H9 (cell line): ENCODE results near the gene SLC24A3. TPM values are rescaled to one million over a fixed set of nuclear protein-coding genes. Genes with fewer than 3 reads are reported as not detected.

ENCODE experiments used
- DNase-seq: peaks from one replicate; pipeline ENCODE4 v3.0.0-alpha.2; 2017
- H2AFZ ChIP-seq: one replicate; pipeline ENCODE4 v1.6.1; 2013; ENCODE audit warnings: mild to moderate bottlenecking, low read length, control low read depth, moderate library complexity
- H2AK5ac ChIP-seq: 2 replicates; pipeline ENCODE4 v1.6.1; 2013; ENCODE audit warnings: low read length, control low read depth, mixed read lengths; ENCODE audit not compliant: insufficient read length
- H2BK120ac ChIP-seq: one replicate; pipeline ENCODE4 v1.6.1; 2013; ENCODE audit warnings: low read depth, mild to moderate bottlenecking, low read length, control low read depth, inconsistent platforms; ENCODE audit not compliant: poor library complexity, severe bottlenecking
- H2BK12ac ChIP-seq: 2 replicates; pipeline ENCODE4 v1.6.1; 2013; ENCODE audit warnings: low read length, control low read depth, mixed read lengths, low read depth; ENCODE audit not compliant: insufficient read length
- H2BK15ac ChIP-seq: 2 replicates; pipeline ENCODE4 v1.6.1; 2013; ENCODE audit warnings: low read depth, low read length, control low read depth
- H2BK20ac ChIP-seq: one replicate; pipeline ENCODE4 v1.6.1; 2013; ENCODE audit warnings: low read depth, mild to moderate bottlenecking, low read length, control low read depth, inconsistent platforms; ENCODE audit not compliant: poor library complexity, severe bottlenecking
- H2BK5ac ChIP-seq: 2 replicates; pipeline ENCODE4 v1.6.1; 2013; ENCODE audit warnings: low read length, control low read depth, mixed read lengths; ENCODE audit not compliant: insufficient read length
- H3K14ac ChIP-seq: 2 replicates; pipeline ENCODE4 v1.6.1; 2013; ENCODE audit warnings: low read length, control low read depth; ENCODE audit not compliant: insufficient read depth
- H3K18ac ChIP-seq: 2 replicates; pipeline ENCODE4 v1.6.1; 2013; ENCODE audit warnings: low read depth, mild to moderate bottlenecking, mixed read lengths, low read length, control low read depth; ENCODE audit not compliant: insufficient read length
- H3K23ac ChIP-seq: 2 replicates; pipeline ENCODE4 v1.6.1; 2013; ENCODE audit warnings: low read length, control low read depth, mixed read lengths, low read depth; ENCODE audit not compliant: insufficient read length
- H3K23me2 ChIP-seq: 2 replicates; pipeline ENCODE4 v1.6.1; 2013; ENCODE audit warnings: low read depth, mild to moderate bottlenecking, mixed read lengths, low read length, control low read depth; ENCODE audit not compliant: insufficient read length, poor library complexity, severe bottlenecking
- H3K27ac ChIP-seq: 2 replicates; pipeline ENCODE4 v1.5.1; 2013; ENCODE audit warnings: low read length, control low read depth, mixed read lengths, low read depth; ENCODE audit not compliant: insufficient read length
- H3K27me3 ChIP-seq: 2 replicates; pipeline ENCODE4 v1.6.1; 2013; ENCODE audit warnings: low read length, control low read depth, inconsistent platforms; ENCODE audit not compliant: insufficient read depth
- H3K4ac ChIP-seq: 2 replicates; pipeline ENCODE4 v1.6.1; 2013; ENCODE audit warnings: low read depth, mild to moderate bottlenecking, control low read depth, inconsistent platforms, low read length, moderate library complexity
- H3K4me1 ChIP-seq: 2 replicates; pipeline ENCODE4 v1.6.1; 2013; ENCODE audit warnings: low read length, control low read depth, inconsistent platforms; ENCODE audit not compliant: insufficient read depth
- H3K4me2 ChIP-seq: 2 replicates; pipeline ENCODE4 v1.6.1; 2013; ENCODE audit warnings: low read length, control low read depth, mixed read lengths; ENCODE audit not compliant: insufficient read length, insufficient read depth
- H3K56ac ChIP-seq: 2 replicates; pipeline ENCODE4 v1.6.1; 2013; ENCODE audit warnings: low read depth, mild to moderate bottlenecking, mixed read lengths, low read length, control low read depth; ENCODE audit not compliant: insufficient read length
- H3K79me1 ChIP-seq: 2 replicates; pipeline ENCODE4 v1.6.1; 2013; ENCODE audit warnings: low read depth, mild to moderate bottlenecking, moderate library complexity, low read length, control low read depth, inconsistent platforms; ENCODE audit not compliant: insufficient read depth, poor library complexity, severe bottlenecking
- H3K79me2 ChIP-seq: 2 replicates; pipeline ENCODE4 v1.6.1; 2013; ENCODE audit warnings: low read length, control low read depth, inconsistent platforms; ENCODE audit not compliant: insufficient read depth
- H3K9ac ChIP-seq: 2 replicates; pipeline ENCODE4 v1.6.1; 2013; ENCODE audit warnings: low read length, control low read depth, mixed read lengths; ENCODE audit not compliant: insufficient read length; ENCODE audit errors: extremely low read depth
- H3K9me3 ChIP-seq: one replicate; pipeline ENCODE4 v1.6.1; 2013; ENCODE audit warnings: low read depth, low read length, inconsistent platforms; ENCODE audit not compliant: control insufficient read depth
- H3T11ph ChIP-seq: one replicate; pipeline ENCODE4 v1.6.1; 2013; ENCODE audit warnings: mild to moderate bottlenecking, low read length, control low read depth, inconsistent platforms
- H4K20me1 ChIP-seq: one replicate; pipeline ENCODE4 v1.6.1; 2013; ENCODE audit not compliant: control insufficient read depth, insufficient read length, insufficient read depth
- H4K5ac ChIP-seq: 2 replicates; pipeline ENCODE4 v1.6.1; 2013; ENCODE audit warnings: low read depth, mild to moderate bottlenecking, mixed read lengths, low read length, control low read depth; ENCODE audit not compliant: insufficient read length
- H4K8ac ChIP-seq: replicated peaks from 2 replicates; pipeline ENCODE4 v1.6.1; 2013; ENCODE audit warnings: low read length, control low read depth, mixed read lengths, low read depth; ENCODE audit not compliant: insufficient read length
- H4K91ac ChIP-seq: 2 replicates; pipeline ENCODE4 v1.6.1; 2013; ENCODE audit warnings: low read depth, mild to moderate bottlenecking, moderate library complexity, mixed read lengths, low read length, control low read depth; ENCODE audit not compliant: insufficient read length
- H3K27ac Mint-ChIP-seq, 3 experiments: 2 replicates in 2 of 3; 3 replicates in 1 of 3; pipeline ENCODE4 v1.8.0; 2020 to 2021; ENCODE audit warnings: mixed read lengths in 3 of 3, mild to moderate bottlenecking in 1 of 3, moderate library complexity in 1 of 3
- H3K27me3 Mint-ChIP-seq: 2 replicates; pipeline ENCODE4 v1.8.0; 2021; ENCODE audit warnings: low read depth, mild to moderate bottlenecking, moderate library complexity, mixed read lengths
- H3K36me3 Mint-ChIP-seq, 3 experiments: 2 replicates in 2 of 3; 3 replicates in 1 of 3; pipeline ENCODE4 v1.8.0; 2020 to 2021; ENCODE audit warnings: low read depth in 3 of 3, mixed read lengths in 3 of 3; ENCODE audit not compliant: insufficient read depth in 1 of 3
- H3K4me1 Mint-ChIP-seq, 2 experiments: 2 replicates each; pipeline ENCODE4 v1.8.0; 2020; ENCODE audit warnings: mixed read lengths in 2 of 2
- H3K4me3 Mint-ChIP-seq, 2 experiments: 2 replicates in 1 of 2; 3 replicates in 1 of 2; pipeline ENCODE4 v1.8.0; 2020 to 2021; ENCODE audit warnings: mild to moderate bottlenecking in 2 of 2, mixed read lengths in 2 of 2, moderate library complexity in 1 of 2
- H3K9me3 Mint-ChIP-seq, 2 experiments: 2 replicates in 1 of 2; 3 replicates in 1 of 2; pipeline ENCODE4 v1.8.0; 2020; ENCODE audit warnings: mild to moderate bottlenecking in 2 of 2, mixed read lengths in 2 of 2, moderate library complexity in 1 of 2
- CTCF ChIP-seq: fragments of 200-600 bp; sonication (generic); conservative IDR thresholded peaks from 3 replicates; pipeline ENCODE4 v1.8.0; 2021; ENCODE audit warnings: antibody characterized with exemption, mild to moderate bottlenecking
- WGBS: extraction: QIAGEN DNeasy Blood & Tissue Kit; methylation state at CpG from one replicate; pipeline ENCODE4 v1.1.7; 2013; ENCODE audit warnings: missing lambda C conversion rate, low lambda C conversion rate, mixed read lengths; ENCODE audit not compliant: insufficient read length; ENCODE audit errors: extremely low coverage; 5-methylcytosine and 5-hydroxymethylcytosine counted together
- total RNA-seq: library from RNA; stranded (reverse); gene quantifications from 2 replicates; pipeline ENCODE4 v1.2.1, GENCODE V29; 2021

Gene SLC24A3
- total RNA-seq, 1 experiment from 2014 or later = 0.83 TPM

GRCh38 chr20:19522071-19522801 is 309.8 kb downstream of the SLC24A3 start:
- no peak overlapping the region for H3K4me3 Mint-ChIP-seq
- Histone ChIP-seq H4K91ac (no peak overlapping the region), H2BK12ac (no peak overlapping the region), H3K9me3 (no peaks in the 10 kb centered on the region), H2AFZ (no peak overlapping the region), H3K9ac (no peak overlapping the region), H3K23ac (no peak overlapping the region), H2AK5ac (no peak overlapping the region), H2BK120ac (no peak overlapping the region), H3K18ac (no peak overlapping the region), H3K27me3 (no peaks in the 10 kb centered on the region), H4K5ac (no peak overlapping the region), H3K27ac (no peak overlapping the region), H3T11ph (no peak overlapping the region), H4K20me1 (no peaks in the 10 kb centered on the region), H3K14ac (no peak overlapping the region), H2BK20ac (no peak overlapping the region), H3K79me1 (no peaks in the 10 kb centered on the region), H2BK5ac (no peak overlapping the region), H3K4ac (no peak overlapping the region), H2BK15ac (no peak overlapping the region), H3K4me1 (no peaks in the 10 kb centered on the region), H3K56ac (no peak overlapping the region), H4K8ac (no peak overlapping the region), H3K79me2 (no peaks in the 10 kb centered on the region), H3K23me2 (no peaks in the 10 kb centered on the region), H3K4me2 (no peak overlapping the region)
- peaks cover 0 to 2% of the 10 kb centered on the region in 2 experiments; a peak in 1 of 5 replicates for H3K9me3 Mint-ChIP-seq
- no CpG with 5 or more reads among the region's 9 CpGs for WGBS
- no peaks in the 10 kb centered on the region for H3K36me3 Mint-ChIP-seq
- no peak overlapping the region; a peak in 2 of 7 replicates for H3K27ac Mint-ChIP-seq
- TF ChIP-seq CTCF = no peak
- H3K4me1 Mint-ChIP-seq = no peaks in the 10 kb centered on the region
- peaks cover 12% of the 10 kb centered on the region for H3K27me3 Mint-ChIP-seq
- DNase-seq = no peak
